ENCODE results near the gene MUC4.

DNA sequence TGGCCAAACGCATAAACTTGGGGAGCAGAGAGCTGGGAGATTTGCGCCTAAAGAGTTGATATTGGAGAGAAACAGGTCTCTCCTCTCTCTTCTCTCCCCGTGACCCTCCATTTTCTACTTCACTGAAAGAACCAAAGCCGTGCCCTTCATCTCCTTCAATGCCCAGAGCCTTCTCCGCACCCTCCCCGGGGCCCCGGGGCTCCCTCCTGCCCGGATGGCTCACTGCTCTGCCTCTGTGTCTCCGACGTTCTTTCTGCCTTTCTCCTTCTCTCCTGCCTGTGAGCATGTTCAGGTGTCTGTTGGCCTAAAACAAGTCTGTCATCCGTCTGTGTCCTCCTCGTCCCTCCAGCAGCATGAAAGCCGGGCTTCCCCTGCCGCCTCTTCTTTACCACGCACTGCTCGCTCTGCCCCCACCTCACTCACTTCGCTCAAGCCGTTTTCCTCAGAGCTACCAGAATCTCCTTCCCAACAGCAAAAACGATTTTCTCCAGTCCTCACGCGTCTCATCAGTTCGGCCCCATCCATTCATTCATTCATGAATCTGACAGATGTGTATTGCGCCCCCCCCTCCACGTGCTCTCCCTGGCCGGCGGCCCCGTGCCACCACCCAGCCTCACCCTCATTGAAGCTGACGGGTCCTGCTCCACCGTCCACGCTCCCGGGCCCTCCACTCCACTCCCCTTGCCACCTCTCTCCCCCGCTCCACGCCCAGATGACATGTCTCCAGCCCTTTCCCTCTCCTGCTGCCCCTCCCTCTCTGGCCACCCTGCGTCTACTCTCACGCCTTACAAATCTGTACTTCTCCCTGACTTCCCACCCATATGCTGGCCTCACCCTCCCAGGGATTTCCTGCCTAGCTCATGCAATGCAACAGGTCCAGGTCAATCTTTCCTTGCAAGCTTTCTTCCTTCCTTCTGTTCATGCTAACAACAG is 10.2 kb downstream of the MUC4 start:
- TF ChIP-seq, protein P1, sequence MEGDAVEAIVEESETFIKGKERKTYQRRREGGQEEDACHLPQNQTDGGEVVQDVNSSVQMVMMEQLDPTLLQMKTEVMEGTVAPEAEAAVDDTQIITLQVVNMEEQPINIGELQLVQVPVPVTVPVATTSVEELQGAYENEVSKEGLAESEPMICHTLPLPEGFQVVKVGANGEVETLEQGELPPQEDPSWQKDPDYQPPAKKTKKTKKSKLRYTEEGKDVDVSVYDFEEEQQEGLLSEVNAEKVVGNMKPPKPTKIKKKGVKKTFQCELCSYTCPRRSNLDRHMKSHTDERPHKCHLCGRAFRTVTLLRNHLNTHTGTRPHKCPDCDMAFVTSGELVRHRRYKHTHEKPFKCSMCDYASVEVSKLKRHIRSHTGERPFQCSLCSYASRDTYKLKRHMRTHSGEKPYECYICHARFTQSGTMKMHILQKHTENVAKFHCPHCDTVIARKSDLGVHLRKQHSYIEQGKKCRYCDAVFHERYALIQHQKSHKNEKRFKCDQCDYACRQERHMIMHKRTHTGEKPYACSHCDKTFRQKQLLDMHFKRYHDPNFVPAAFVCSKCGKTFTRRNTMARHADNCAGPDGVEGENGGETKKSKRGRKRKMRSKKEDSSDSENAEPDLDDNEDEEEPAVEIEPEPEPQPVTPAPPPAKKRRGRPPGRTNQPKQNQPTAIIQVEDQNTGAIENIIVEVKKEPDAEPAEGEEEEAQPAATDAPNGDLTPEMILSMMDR (IDR thresholded peaks at IDR 0.05) = no peak
- TF ChIP-seq POLR2AphosphoS5 (IDR thresholded peaks at IDR 0.05; ENCODE audit: low read depth, low read length) = no peak
- TF ChIP-seq REST (IDR thresholded peaks at IDR 0.05; ENCODE audit: insufficient read depth in 1 of 2, low read depth in 2 of 2, low read length in 1 of 2) = no peak
- no peak for TF ChIP-seq TCF7L2 (IDR thresholded peaks at IDR 0.05; ENCODE audit: low read depth, low read length)
- no peak for TF ChIP-seq SIN3A (IDR thresholded peaks at IDR 0.05; ENCODE audit: borderline replicate concordance, insufficient read depth, low read depth, low read length)
